Keratinocyte (primary cell): Measurements from ENCODE around the gene FCHSD1. TPM values are rescaled to one million over a fixed set of nuclear protein-coding genes. Genes with fewer than 3 reads are reported as not detected.

Experiments used
- DNase-seq: peaks from one replicate; pipeline ENCODE4 v3.0.0-alpha.2; 2011; ENCODE audit warnings: low read depth, missing footprints, low spot score
- FAIRE-seq: peaks from 2 replicates; lab custom pipeline; 2011; peaks lifted over from hg19 to GRCh38; lab: Jason Lieb, UNC
- H2AFZ ChIP-seq: 2 replicates; pipeline ENCODE4 v1.6.0; 2012; ENCODE audit warnings: low read length, control low read depth, inconsistent platforms; ENCODE audit not compliant: control insufficient read depth
- H3K27ac ChIP-seq: 2 replicates; pipeline ENCODE4 v1.5.1; 2011; ENCODE audit warnings: low read length; ENCODE audit not compliant: control insufficient read depth, insufficient read depth
- H3K27me3 ChIP-seq: 3 replicates; pipeline ENCODE4 v1.6.0; 2011; ENCODE audit warnings: low read length; ENCODE audit not compliant: control insufficient read depth, insufficient read depth; ENCODE audit errors: extremely low read depth
- H3K36me3 ChIP-seq, 2 experiments: 2 replicates in 1 of 2; 3 replicates in 1 of 2; pipeline ENCODE4 v1.5.1; 2011; ENCODE audit warnings: low read length in 2 of 2, mild to moderate bottlenecking in 1 of 2; ENCODE audit not compliant: control insufficient read depth in 2 of 2, insufficient read depth in 2 of 2; ENCODE audit errors: extremely low read depth in 1 of 2
- H3K4me1 ChIP-seq: 3 replicates; pipeline ENCODE4 v1.5.1; 2011; ENCODE audit warnings: low read length; ENCODE audit not compliant: control insufficient read depth, insufficient read depth; ENCODE audit errors: extremely low read depth
- H3K4me2 ChIP-seq: 3 replicates; pipeline ENCODE4 v1.6.0; 2011; ENCODE audit warnings: low read depth, low read length; ENCODE audit not compliant: control insufficient read depth, insufficient read depth; ENCODE audit errors: extremely low read depth
- H3K4me3 ChIP-seq, 3 experiments: fragments of 200-600 bp in 1 of 3; sonication (generic) in 1 of 3; 2 replicates in 2 of 3; 3 replicates in 1 of 3; pipeline ENCODE4 v1.5.1; 2011 to 2016; ENCODE audit warnings: low read length in 3 of 3, mild to moderate bottlenecking in 3 of 3, control low read depth in 2 of 3, inconsistent platforms in 1 of 3, low read depth in 1 of 3, mixed read lengths in 1 of 3, mixed run types in 1 of 3, moderate library complexity in 1 of 3; ENCODE audit not compliant: control insufficient read depth in 2 of 3, insufficient read depth in 2 of 3; ENCODE audit errors: extremely low read depth in 1 of 3
- H3K79me2 ChIP-seq: 2 replicates; pipeline ENCODE4 v1.6.0; 2012; ENCODE audit warnings: low read length; ENCODE audit not compliant: control insufficient read depth, insufficient read depth
- H3K9ac ChIP-seq: 3 replicates; pipeline ENCODE4 v1.6.0; 2011; ENCODE audit warnings: low read length; ENCODE audit not compliant: control insufficient read depth, insufficient read depth; ENCODE audit errors: extremely low read depth
- H3K9me1 ChIP-seq: 3 replicates; pipeline ENCODE4 v1.6.0; 2011; ENCODE audit warnings: low read length; ENCODE audit not compliant: control insufficient read depth, insufficient read depth; ENCODE audit errors: extremely low read depth
- H3K9me3 ChIP-seq: 2 replicates; pipeline ENCODE4 v1.5.1; 2012; ENCODE audit warnings: low read depth, low read length; ENCODE audit not compliant: control insufficient read depth
- H4K20me1 ChIP-seq: 3 replicates; pipeline ENCODE4 v1.6.0; 2011; ENCODE audit warnings: low read length; ENCODE audit not compliant: control insufficient read depth, insufficient read depth; ENCODE audit errors: extremely low read depth
- EZH2 ChIP-seq: IDR thresholded peaks from one replicate; pipeline ENCODE4 v1.6.1; 2012; ENCODE audit warnings: inconsistent platforms, mild to moderate bottlenecking, low read length, moderate library complexity
- dilution Hi-C: fragments of 300-500 bp; cut with MboI; formaldehyde crosslinking; loops from one replicate; pipeline ENCODE4 v1.7.0; 2020; ENCODE audit warnings: low sequenced_read_pairs; ENCODE audit not compliant: extremely low pct_ligation_motif_present
- polyA plus RNA-seq, 5 experiments: library from polyadenylated mRNA; depleted of rRNA in 3 of 5; stranded (reverse) in 3 of 5; stranded (forward) in 1 of 5; unstranded in 1 of 5; fragments of >200 nt; gene quantifications; 1 replicate in 1 of 5; 2 replicates in 3 of 5; 3 replicates in 1 of 5; pipeline versions ENCODE4 v1.2.1 to v1.2.3, GENCODE V29; 2011 to 2012; ENCODE audit warnings: missing spikeins in 2 of 5, low read depth in 1 of 5, low replicate concordance in 1 of 5
- TF ChIP-seq, protein P1 (sequence below), 3 experiments: IDR thresholded peaks in 1 of 3; conservative IDR thresholded peaks in 1 of 3; optimal IDR thresholded peaks in 1 of 3; 2 replicates in 2 of 3; 3 replicates in 1 of 3; pipeline versions ENCODE3 to v1.5.1; 2011; ENCODE audit warnings: low read length in 3 of 3, mild to moderate bottlenecking in 3 of 3, moderate library complexity in 2 of 3, control low read depth in 1 of 3, inconsistent platforms in 1 of 3; ENCODE audit not compliant: insufficient read depth in 2 of 3; ENCODE audit errors: extremely low read depth in 1 of 3

Gene FCHSD1
- polyA plus RNA-seq, 1 donor (not counting 4 experiments of a cell fraction or from before 2014, with no cell fraction given), result 13.5 TPM

GRCh38 chr5:141608046-141608445 lies 43.2 kb downstream of the FCHSD1 start:
- Histone ChIP-seq H3K4me1 (peaks cover 18% of the 10 kb centered on the region), H3K27ac (no peak overlapping the region), H2AFZ (no peak overlapping the region), H3K79me2 (peaks cover 89% of the 10 kb centered on the region), H3K27me3 (no peaks in the 10 kb centered on the region), H3K9me3 (no peaks in the 10 kb centered on the region), H4K20me1 (peaks cover 5% of the 10 kb centered on the region), H3K4me2 (no peak overlapping the region), H3K4me3 (no peak overlapping the region), H3K36me3 (peaks cover 1 to 3% of the 10 kb centered on the region in 2 experiments), H3K9me1 (no peaks in the 10 kb centered on the region), H3K9ac (no peak overlapping the region)
- dilution Hi-C loops, result no loop called here
- no peak for TF ChIP-seq EZH2
- TF ChIP-seq, protein P1, sequence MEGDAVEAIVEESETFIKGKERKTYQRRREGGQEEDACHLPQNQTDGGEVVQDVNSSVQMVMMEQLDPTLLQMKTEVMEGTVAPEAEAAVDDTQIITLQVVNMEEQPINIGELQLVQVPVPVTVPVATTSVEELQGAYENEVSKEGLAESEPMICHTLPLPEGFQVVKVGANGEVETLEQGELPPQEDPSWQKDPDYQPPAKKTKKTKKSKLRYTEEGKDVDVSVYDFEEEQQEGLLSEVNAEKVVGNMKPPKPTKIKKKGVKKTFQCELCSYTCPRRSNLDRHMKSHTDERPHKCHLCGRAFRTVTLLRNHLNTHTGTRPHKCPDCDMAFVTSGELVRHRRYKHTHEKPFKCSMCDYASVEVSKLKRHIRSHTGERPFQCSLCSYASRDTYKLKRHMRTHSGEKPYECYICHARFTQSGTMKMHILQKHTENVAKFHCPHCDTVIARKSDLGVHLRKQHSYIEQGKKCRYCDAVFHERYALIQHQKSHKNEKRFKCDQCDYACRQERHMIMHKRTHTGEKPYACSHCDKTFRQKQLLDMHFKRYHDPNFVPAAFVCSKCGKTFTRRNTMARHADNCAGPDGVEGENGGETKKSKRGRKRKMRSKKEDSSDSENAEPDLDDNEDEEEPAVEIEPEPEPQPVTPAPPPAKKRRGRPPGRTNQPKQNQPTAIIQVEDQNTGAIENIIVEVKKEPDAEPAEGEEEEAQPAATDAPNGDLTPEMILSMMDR (optimal IDR thresholded peaks at IDR 0.05 in 1 of 3, IDR thresholded peaks at IDR 0.05 in 1 of 3, conservative IDR thresholded peaks at IDR 0.05 in 1 of 3; ENCODE audit: extremely low read depth in 1 of 3, insufficient read depth in 2 of 3, low read length in 3 of 3), result no peak
- FAIRE-seq, result no peak
- DNase-seq, result no peak

GRCh38 chr5:141605523-141606277 lies 45.5 kb downstream of the FCHSD1 start:
- FAIRE-seq (no peak), DNase-seq (no peak)

More at GRCh38 chr5:141605523-141606277, 45.5 kb downstream of the FCHSD1 start:
- Histone ChIP-seq H3K9me1 (no peaks in the 10 kb centered on the region), H3K4me3 (no peak overlapping the region), H3K27me3 (no peaks in the 10 kb centered on the region), H3K36me3 (peaks cover under 1 to 1% of the 10 kb centered on the region in 2 experiments), H3K79me2 (peaks cover 88% of the 10 kb centered on the region), H3K9ac (no peak overlapping the region), H3K27ac (peak overlapping the region; percentile 85), H3K4me1 (peaks cover 18% of the 10 kb centered on the region), H2AFZ (no peak overlapping the region), H3K4me2 (peak overlapping the region; percentile 17), H4K20me1 (peaks cover 5% of the 10 kb centered on the region), H3K9me3 (no peaks in the 10 kb centered on the region)
- dilution Hi-C loops, result no loop called here
- TF ChIP-seq, protein P1 (optimal IDR thresholded peaks at IDR 0.05 in 1 of 3, IDR thresholded peaks at IDR 0.05 in 1 of 3, conservative IDR thresholded peaks at IDR 0.05 in 1 of 3; ENCODE audit: extremely low read depth in 1 of 3, insufficient read depth in 2 of 3, low read length in 3 of 3), result no peak
- no peak for TF ChIP-seq EZH2
